Colonic mucosa (tissue), 4 donors: ENCODE data around the gene FADS6. TPM values are rescaled to one million over a fixed set of nuclear protein-coding genes. Genes with fewer than 3 reads are reported as not detected.

Experiments used
- DNase-seq: peaks from one replicate; pipeline ENCODE4 v3.0.0-alpha.2; 2020
- H3K27ac ChIP-seq: fragments of 200-600 bp; one replicate; pipeline ENCODE4 v1.8.0; 2021
- H3K27me3 ChIP-seq: fragments of 200-600 bp; one replicate; pipeline ENCODE4 v1.8.0; 2021
- H3K36me3 ChIP-seq: fragments of 200-600 bp; one replicate; pipeline ENCODE4 v1.8.0; 2021
- H3K4me1 ChIP-seq: fragments of 200-600 bp; one replicate; pipeline ENCODE4 v1.8.0; 2021; ENCODE audit warnings: mild to moderate bottlenecking
- H3K4me3 ChIP-seq: fragments of 200-600 bp; one replicate; pipeline ENCODE4 v1.8.0; 2021
- H3K9ac ChIP-seq, 2 donors: one replicate each; pipeline ENCODE4 v1.7.0; 2013; ENCODE audit warnings: control low read depth in 2 of 2, low read depth in 2 of 2, low read length in 2 of 2
- H3K9me3 ChIP-seq: fragments of 200-600 bp; one replicate; pipeline ENCODE4 v1.8.0; 2021
- CTCF ChIP-seq: fragments of 200-600 bp; IDR thresholded peaks from one replicate; pipeline ENCODE4 v1.8.0; 2022; ENCODE audit warnings: antibody characterized with exemption, mild to moderate bottlenecking
- intact Hi-C: fragments of 100-400 bp; cut with DNase I; formaldehyde crosslinking; loops from one replicate; pipeline ENCODE4 v1.14.1; 2022
- total RNA-seq, 2 donors: library from RNA; stranded (reverse); fragmentation: NEBNext Ultra II Directional in 1 of 2; extraction: Animal tissue kit (Norgen Biotek cat#: 25700) in 1 of 2; gene quantifications; one replicate each; pipeline ENCODE4 v1.2.1, GENCODE V29; 2021
- donor health status: healthy.
- donor health status: DM: no; HTN: no; CAD: no.
- donor health status: DM: no; HTN: no; CAD: no.

The FADS6 gene
- total RNA-seq, 2 donors from 2014 or later: 0.30 to 18.4 TPM

GRCh38 chr17:74854792-74855191 is 38.6 kb downstream of the FADS6 start:
- Histone ChIP-seq H3K36me3 (no peaks in the 10 kb centered on the region), H3K9ac (no peak overlapping the region), H3K4me1 (no peaks in the 10 kb centered on the region), H3K4me3 (no peak overlapping the region), H3K27me3 (peaks cover 51% of the 10 kb centered on the region), H3K27ac (no peak overlapping the region), H3K9me3 (no peaks in the 10 kb centered on the region)
- no peak for DNase-seq
- no peak for TF ChIP-seq CTCF
- intact Hi-C loops: no loop called here

GRCh38 chr17:74853669-74854068 is 39.8 kb downstream of the FADS6 start:
- no peak for TF ChIP-seq CTCF
- H3K27me3 ChIP-seq: peaks cover 41% of the 10 kb centered on the region
- H3K9me3 ChIP-seq: no peaks in the 10 kb centered on the region
- no peak overlapping the region for H3K27ac ChIP-seq
- intact Hi-C loops: no loop called here
- no peak overlapping the region for H3K4me3 ChIP-seq
- H3K9ac ChIP-seq: no peak overlapping the region
- no peak for DNase-seq
- H3K36me3 ChIP-seq: no peaks in the 10 kb centered on the region
- no peaks in the 10 kb centered on the region for H3K4me1 ChIP-seq

GRCh38 chr17:74853048-74853397 is 40.4 kb downstream of the FADS6 start:
- H3K27me3 ChIP-seq: peaks cover 39% of the 10 kb centered on the region
- H3K27ac ChIP-seq: no peak overlapping the region
- no peaks in the 10 kb centered on the region for H3K9me3 ChIP-seq
- intact Hi-C loops: no loop called here
- no peak overlapping the region for H3K4me3 ChIP-seq
- H3K36me3 ChIP-seq: no peaks in the 10 kb centered on the region
- H3K9ac ChIP-seq: no peak overlapping the region
- H3K4me1 ChIP-seq: no peaks in the 10 kb centered on the region
- DNase-seq: no peak
- no peak for TF ChIP-seq CTCF

GRCh38 chr17:74852237-74853047 is 41.0 kb downstream of the FADS6 start:
- H3K36me3 ChIP-seq: no peaks in the 10 kb centered on the region
- H3K9ac ChIP-seq: no peak overlapping the region
- DNase-seq: no peak
- peaks cover 34% of the 10 kb centered on the region for H3K27me3 ChIP-seq
- H3K9me3 ChIP-seq: no peaks in the 10 kb centered on the region
- H3K4me3 ChIP-seq: no peak overlapping the region
- no peak for TF ChIP-seq CTCF
- no peaks in the 10 kb centered on the region for H3K4me1 ChIP-seq
- intact Hi-C loops: no loop called here
- no peak overlapping the region for H3K27ac ChIP-seq

GRCh38 chr17:74851612-74852236 is 41.7 kb downstream of the FADS6 start:
- DNase-seq: no peak
- Histone ChIP-seq H3K27me3 (peaks cover 34% of the 10 kb centered on the region), H3K36me3 (no peaks in the 10 kb centered on the region), H3K27ac (no peak overlapping the region), H3K4me3 (no peak overlapping the region), H3K9ac (no peak overlapping the region), H3K9me3 (no peaks in the 10 kb centered on the region), H3K4me1 (no peaks in the 10 kb centered on the region)
- no peak for TF ChIP-seq CTCF
- intact Hi-C loops: no loop called here
